ENCODE data around the gene STRA6.

DNA sequence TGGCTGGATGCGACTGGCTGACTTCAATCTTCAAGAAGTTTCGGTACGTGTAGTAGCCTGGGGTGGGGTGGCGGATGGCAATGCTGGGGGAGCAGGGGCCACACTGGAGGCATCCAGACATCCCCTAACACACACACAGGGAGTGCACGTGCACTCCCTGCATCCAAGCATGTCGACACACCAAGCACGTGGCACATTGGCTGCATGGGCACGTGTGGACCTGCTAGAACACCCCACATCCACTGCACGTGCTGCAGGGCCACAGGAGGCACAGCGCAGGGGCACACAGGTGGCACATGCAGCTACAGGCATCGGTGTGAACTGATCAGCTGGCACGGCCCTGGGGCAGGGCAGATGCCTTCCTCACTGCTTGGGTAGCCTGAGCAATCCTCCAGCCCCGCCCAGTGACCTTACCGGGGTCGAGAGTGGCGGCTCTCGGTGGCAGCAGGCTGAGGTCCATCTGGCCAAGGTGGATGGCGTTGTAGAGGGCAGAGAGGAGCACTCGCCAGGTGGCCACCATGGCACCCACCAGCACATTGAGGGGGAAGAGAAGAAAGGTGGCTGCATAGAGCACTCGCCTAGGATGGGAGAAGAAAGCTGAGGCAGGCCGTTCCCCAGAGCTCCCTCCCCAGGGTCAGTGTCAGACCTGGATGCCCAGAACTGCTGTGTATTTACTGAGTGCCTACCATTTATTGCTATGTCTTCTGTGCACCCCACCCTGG lies 21.5 kb downstream of the STRA6 start:
- TF ChIP-seq, protein P1, sequence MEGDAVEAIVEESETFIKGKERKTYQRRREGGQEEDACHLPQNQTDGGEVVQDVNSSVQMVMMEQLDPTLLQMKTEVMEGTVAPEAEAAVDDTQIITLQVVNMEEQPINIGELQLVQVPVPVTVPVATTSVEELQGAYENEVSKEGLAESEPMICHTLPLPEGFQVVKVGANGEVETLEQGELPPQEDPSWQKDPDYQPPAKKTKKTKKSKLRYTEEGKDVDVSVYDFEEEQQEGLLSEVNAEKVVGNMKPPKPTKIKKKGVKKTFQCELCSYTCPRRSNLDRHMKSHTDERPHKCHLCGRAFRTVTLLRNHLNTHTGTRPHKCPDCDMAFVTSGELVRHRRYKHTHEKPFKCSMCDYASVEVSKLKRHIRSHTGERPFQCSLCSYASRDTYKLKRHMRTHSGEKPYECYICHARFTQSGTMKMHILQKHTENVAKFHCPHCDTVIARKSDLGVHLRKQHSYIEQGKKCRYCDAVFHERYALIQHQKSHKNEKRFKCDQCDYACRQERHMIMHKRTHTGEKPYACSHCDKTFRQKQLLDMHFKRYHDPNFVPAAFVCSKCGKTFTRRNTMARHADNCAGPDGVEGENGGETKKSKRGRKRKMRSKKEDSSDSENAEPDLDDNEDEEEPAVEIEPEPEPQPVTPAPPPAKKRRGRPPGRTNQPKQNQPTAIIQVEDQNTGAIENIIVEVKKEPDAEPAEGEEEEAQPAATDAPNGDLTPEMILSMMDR (IDR thresholded peaks at IDR 0.05) = no peak
- TF ChIP-seq POLR2A (IDR thresholded peaks at IDR 0.05) (no peak), POLR2AphosphoS5 (IDR thresholded peaks at IDR 0.05) (no peak)

Measured in breast epithelium (tissue), 3 donors.